ENCODE data around the gene HP1BP3.

HP1BP3 gene

GRCh38 chr1:20739225-20739624 is 47.9 kb downstream of the HP1BP3 start:
- no peaks in the 10 kb centered on the region for H3K4me1 ChIP-seq (ENCODE audit: insufficient read depth, low read length)
- H3K9me3 ChIP-seq (ENCODE audit: control insufficient read depth, insufficient read depth, low read length), result no peaks in the 10 kb centered on the region
- H3K9ac ChIP-seq (ENCODE audit: low read depth, low read length), result no peak overlapping the region
- peaks cover 19% of the 10 kb centered on the region for H3K36me3 ChIP-seq (ENCODE audit: insufficient read depth, low read length)

- H3K9ac ChIP-seq (ENCODE audit: low read depth, low read length), result no peak overlapping the region
- peaks cover 9% of the 10 kb centered on the region; the same call in 1 of the 2 replicates for H3K36me3 ChIP-seq (ENCODE audit: insufficient read depth, low read length)
- no peaks in the 10 kb centered on the region for H3K9me3 ChIP-seq (ENCODE audit: control insufficient read depth, insufficient read depth, low read length)
- peaks cover 9% of the 10 kb centered on the region; the same call in 1 of the 2 replicates for H3K4me1 ChIP-seq (ENCODE audit: insufficient read depth, low read length)
Measured at GRCh38 chr1:20735581-20736111, 51.5 kb downstream of the HP1BP3 start.

- Histone ChIP-seq H3K9ac (ENCODE audit: low read depth, low read length) (peak overlapping the region; percentile 51), H3K36me3 (ENCODE audit: insufficient read depth, low read length) (no peaks in the 10 kb centered on the region), H3K9me3 (ENCODE audit: control insufficient read depth, insufficient read depth, low read length) (no peaks in the 10 kb centered on the region), H3K4me1 (ENCODE audit: insufficient read depth, low read length) (peaks cover 13% of the 10 kb centered on the region)
Measured at GRCh38 chr1:20733360-20733975, 53.6 kb downstream of the HP1BP3 start.

GRCh38 chr1:20732588-20733359 is 54.3 kb downstream of the HP1BP3 start, which contains the start of gene SH2D5:
Gene SH2D5 (minus strand): TSS chr1:20732703. CDS start chr1:20728044, 4,659 bp downstream.
- H3K4me1 ChIP-seq (ENCODE audit: insufficient read depth, low read length), result peaks cover 16% of the 10 kb centered on the region
- no peaks in the 10 kb centered on the region for H3K36me3 ChIP-seq (ENCODE audit: insufficient read depth, low read length)
- no peaks in the 10 kb centered on the region for H3K9me3 ChIP-seq (ENCODE audit: control insufficient read depth, insufficient read depth, low read length)
- peak within 1 kb of the TSS; percentile 51 for H3K9ac ChIP-seq (ENCODE audit: low read depth, low read length)

GRCh38 chr1:20732071-20732587 is 55.0 kb downstream of the HP1BP3 start:
- Histone ChIP-seq H3K9me3 (ENCODE audit: control insufficient read depth, insufficient read depth, low read length) (no peaks in the 10 kb centered on the region), H3K36me3 (ENCODE audit: insufficient read depth, low read length) (no peaks in the 10 kb centered on the region), H3K4me1 (ENCODE audit: insufficient read depth, low read length) (peaks cover 22% of the 10 kb centered on the region), H3K9ac (ENCODE audit: low read depth, low read length) (peak overlapping the region; percentile 51; the same call in 1 of the 2 replicates)

GRCh38 chr1:20731057-20731991 is 55.8 kb downstream of the HP1BP3 start:
- H3K36me3 ChIP-seq (ENCODE audit: insufficient read depth, low read length), result no peaks in the 10 kb centered on the region
- peaks cover 22% of the 10 kb centered on the region for H3K4me1 ChIP-seq (ENCODE audit: insufficient read depth, low read length)
- H3K9ac ChIP-seq (ENCODE audit: low read depth, low read length), result peak overlapping the region; percentile 47; the same call in 1 of the 2 replicates
- H3K9me3 ChIP-seq (ENCODE audit: control insufficient read depth, insufficient read depth, low read length), result no peaks in the 10 kb centered on the region

GRCh38 chr1:20730690-20731056 is 56.4 kb downstream of the HP1BP3 start:
- Histone ChIP-seq H3K4me1 (ENCODE audit: insufficient read depth, low read length) (peaks cover 22% of the 10 kb centered on the region), H3K9ac (ENCODE audit: low read depth, low read length) (no peak overlapping the region), H3K9me3 (ENCODE audit: control insufficient read depth, insufficient read depth, low read length) (no peaks in the 10 kb centered on the region), H3K36me3 (ENCODE audit: insufficient read depth, low read length) (no peaks in the 10 kb centered on the region)

GRCh38 chr1:20729990-20730689 is 57.0 kb downstream of the HP1BP3 start:
- Histone ChIP-seq H3K9ac (ENCODE audit: low read depth, low read length) (peak overlapping the region; percentile 26; the same call in 1 of the 2 replicates), H3K9me3 (ENCODE audit: control insufficient read depth, insufficient read depth, low read length) (no peaks in the 10 kb centered on the region), H3K36me3 (ENCODE audit: insufficient read depth, low read length) (no peaks in the 10 kb centered on the region), H3K4me1 (ENCODE audit: insufficient read depth, low read length) (peaks cover 22% of the 10 kb centered on the region)

- Histone ChIP-seq H3K4me1 (ENCODE audit: insufficient read depth, low read length) (peaks cover 22% of the 10 kb centered on the region), H3K9me3 (ENCODE audit: control insufficient read depth, insufficient read depth, low read length) (no peaks in the 10 kb centered on the region), H3K9ac (ENCODE audit: low read depth, low read length) (peak overlapping the region; percentile 26; the same call in 1 of the 2 replicates), H3K36me3 (ENCODE audit: insufficient read depth, low read length) (no peaks in the 10 kb centered on the region)
Measured at GRCh38 chr1:20729155-20729931, 57.8 kb downstream of the HP1BP3 start.

- Histone ChIP-seq H3K36me3 (ENCODE audit: insufficient read depth, low read length) (no peaks in the 10 kb centered on the region), H3K9ac (ENCODE audit: low read depth, low read length) (no peak overlapping the region), H3K4me1 (ENCODE audit: insufficient read depth, low read length) (peaks cover 17% of the 10 kb centered on the region), H3K9me3 (ENCODE audit: control insufficient read depth, insufficient read depth, low read length) (no peaks in the 10 kb centered on the region)
Measured at GRCh38 chr1:20728371-20729154, 58.5 kb downstream of the HP1BP3 start.

GRCh38 chr1:20727746-20728316 is 59.3 kb downstream of the HP1BP3 start:
- H3K36me3 ChIP-seq (ENCODE audit: insufficient read depth, low read length), result no peaks in the 10 kb centered on the region
- H3K9ac ChIP-seq (ENCODE audit: low read depth, low read length), result no peak overlapping the region
- no peaks in the 10 kb centered on the region for H3K9me3 ChIP-seq (ENCODE audit: control insufficient read depth, insufficient read depth, low read length)
- H3K4me1 ChIP-seq (ENCODE audit: insufficient read depth, low read length), result peaks cover 14% of the 10 kb centered on the region
